ENCODE measurements around the gene BRINP3.

- TF ChIP-seq POLR2A (IDR thresholded peaks at IDR 0.05; ENCODE audit: low read length) (no peak), GATA1 (IDR thresholded peaks at IDR 0.05; ENCODE audit: low read depth, low read length) (no peak)
Measured at GRCh38 chr1:190259424-190259823, 218.2 kb downstream of the BRINP3 start.

All from erythroblast (primary cell).